ENCODE results near the gene CPEB2. TPM values are rescaled to one million over a fixed set of nuclear protein-coding genes. Genes with fewer than 3 reads are reported as not detected.

CPEB2 gene
- total RNA-seq, 1 donor = 45.6 TPM

- H3K4me3 ChIP-seq (ENCODE audit: low read depth, low read length) = peak overlapping the region; percentile 38
- TF ChIP-seq CTCF (IDR thresholded peaks at IDR 0.05; ENCODE audit: insufficient read depth, low read length) = no peak
- no peak for DNase-seq (ENCODE audit: low read depth)
Measured at GRCh38 chr4:15007201-15007600, 4.9 kb downstream of the CPEB2 start.

- DNase-seq (ENCODE audit: low read depth) = no peak
- no peak overlapping the region for H3K4me3 ChIP-seq (ENCODE audit: low read depth, low read length)
- TF ChIP-seq CTCF (IDR thresholded peaks at IDR 0.05; ENCODE audit: insufficient read depth, low read length) = no peak
Measured at GRCh38 chr4:15010038-15010585, 7.8 kb downstream of the CPEB2 start.

GRCh38 chr4:15011166-15011565, 8.9 kb downstream of the CPEB2 start:
- TF ChIP-seq CTCF (IDR thresholded peaks at IDR 0.05; ENCODE audit: insufficient read depth, low read length) = no peak
- no peak overlapping the region for H3K4me3 ChIP-seq (ENCODE audit: low read depth, low read length)
- no peak for DNase-seq (ENCODE audit: low read depth)

GRCh38 chr4:15012017-15012788, 9.9 kb downstream of the CPEB2 start:
- DNase-seq (ENCODE audit: low read depth) = no peak

GRCh38 chr4:15013585-15013984, 11.3 kb downstream of the CPEB2 start:
- no peak for DNase-seq (ENCODE audit: low read depth)
- H3K4me3 ChIP-seq (ENCODE audit: low read depth, low read length) = no peak overlapping the region
- TF ChIP-seq CTCF (IDR thresholded peaks at IDR 0.05; ENCODE audit: insufficient read depth, low read length) = no peak

More at GRCh38 chr4:15012017-15012788, 9.9 kb downstream of the CPEB2 start:
- no peak overlapping the region for H3K4me3 ChIP-seq (ENCODE audit: low read depth, low read length)
- no peak for TF ChIP-seq CTCF (IDR thresholded peaks at IDR 0.05; ENCODE audit: insufficient read depth, low read length)

- no peak for TF ChIP-seq CTCF (IDR thresholded peaks at IDR 0.05; ENCODE audit: insufficient read depth, low read length)
- no peak overlapping the region for H3K4me3 ChIP-seq (ENCODE audit: low read depth, low read length)
- DNase-seq (ENCODE audit: low read depth) = no peak
Measured at GRCh38 chr4:15015170-15015569, 12.9 kb downstream of the CPEB2 start.

Measured in fibroblast of the aortic adventitia (primary cell).